GM18526 (cell line): ENCODE results near the gene INAFM2.

ENCODE experiments used
- POLR2A ChIP-seq: IDR thresholded peaks from 3 replicates; pipeline ENCODE4 v1.6.1; 2011; ENCODE audit not compliant: insufficient read length; ENCODE audit errors: extremely low read depth

The INAFM2 gene

DNA sequence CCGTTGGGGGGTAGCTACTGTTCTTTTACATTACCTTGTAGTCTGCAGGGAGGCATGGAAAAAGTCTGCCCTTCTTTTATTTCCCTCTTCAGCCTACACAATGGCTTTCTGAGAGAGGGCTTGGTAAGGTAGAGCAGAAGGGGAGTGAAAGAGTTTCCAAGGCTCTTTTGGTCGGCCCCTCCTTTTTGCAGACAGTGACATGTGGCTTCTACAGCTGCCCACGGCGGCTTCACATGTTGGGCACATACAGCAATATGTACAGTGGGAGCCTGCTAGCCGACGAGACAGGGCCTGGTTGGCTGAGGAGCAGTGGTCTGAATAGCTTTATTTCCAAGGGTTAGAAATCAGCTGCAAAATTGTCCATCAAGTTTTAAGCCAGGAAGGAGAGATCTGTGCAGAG, 4.0 kb downstream of the INAFM2 start:
- no peak for TF ChIP-seq POLR2A

- no peak for TF ChIP-seq POLR2A
Measured at GRCh38 chr15:40328176-40328575, 4.7 kb downstream of the INAFM2 start.

DNA sequence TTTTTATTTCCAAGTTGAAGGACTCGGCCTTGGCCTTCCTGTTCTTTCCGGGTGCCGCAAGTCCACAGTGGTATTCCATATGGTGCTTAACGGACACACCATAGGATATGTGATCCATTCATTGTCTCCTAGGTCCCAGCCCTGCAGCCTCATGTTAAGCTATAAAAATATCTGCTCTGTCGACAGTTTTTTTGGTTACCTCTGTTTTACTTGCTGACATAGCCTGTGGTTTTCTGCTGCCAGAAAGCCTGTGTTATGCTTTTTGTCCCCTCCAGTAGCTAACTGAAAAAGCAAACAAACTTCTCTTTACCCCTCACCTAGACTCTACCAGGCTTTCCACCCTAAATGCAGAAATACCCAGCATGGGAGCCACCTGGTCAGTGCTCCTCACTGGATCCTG, 5.3 kb downstream of the INAFM2 start:
- TF ChIP-seq POLR2A: no peak

DNA sequence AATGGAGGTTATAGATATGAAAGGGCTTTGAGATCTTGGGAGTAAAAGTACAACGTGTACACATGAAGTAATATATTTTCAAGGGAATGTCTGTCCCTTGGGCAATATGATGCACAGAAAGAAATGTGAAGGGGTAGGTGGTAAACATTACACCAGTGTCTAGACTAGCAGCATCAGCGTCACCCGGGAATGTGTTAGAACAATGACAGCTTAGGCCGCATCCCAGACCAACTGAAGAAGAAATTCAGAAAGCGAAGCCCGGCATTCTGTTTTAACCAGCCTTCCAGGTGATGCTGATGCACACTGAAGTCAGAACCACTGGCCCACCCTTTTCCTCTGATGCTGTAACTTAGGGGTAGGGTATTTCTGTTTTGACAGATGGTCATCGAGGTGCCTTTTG, 6.3 kb downstream of the INAFM2 start:
- TF ChIP-seq POLR2A: no peak

GRCh38 chr15:40330368-40330836, 6.9 kb downstream of the INAFM2 start:
- no peak for TF ChIP-seq POLR2A

GRCh38 chr15:40331026-40331425, 7.5 kb downstream of the INAFM2 start:
- TF ChIP-seq POLR2A: no peak

DNA sequence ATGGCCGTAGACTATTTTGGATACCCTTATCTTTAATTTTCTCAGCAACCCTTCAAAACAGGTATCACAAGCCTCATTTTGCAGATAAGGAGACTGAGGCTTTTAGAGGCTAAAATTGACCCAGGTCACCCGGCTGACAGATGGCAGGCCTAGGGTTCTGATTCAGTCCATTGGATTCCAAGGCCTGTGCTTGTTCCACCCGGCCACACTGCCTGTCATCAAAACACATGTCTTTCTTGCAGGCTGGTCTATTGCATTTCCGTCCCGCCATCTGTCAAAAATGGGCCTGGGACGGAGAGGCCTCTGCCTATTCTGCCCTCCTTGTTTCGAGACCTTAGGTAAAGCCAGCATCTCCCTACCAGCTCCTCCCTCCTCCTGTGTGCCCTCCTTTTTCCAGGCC, 8.1 kb downstream of the INAFM2 start:
- TF ChIP-seq POLR2A: no peak

DNA sequence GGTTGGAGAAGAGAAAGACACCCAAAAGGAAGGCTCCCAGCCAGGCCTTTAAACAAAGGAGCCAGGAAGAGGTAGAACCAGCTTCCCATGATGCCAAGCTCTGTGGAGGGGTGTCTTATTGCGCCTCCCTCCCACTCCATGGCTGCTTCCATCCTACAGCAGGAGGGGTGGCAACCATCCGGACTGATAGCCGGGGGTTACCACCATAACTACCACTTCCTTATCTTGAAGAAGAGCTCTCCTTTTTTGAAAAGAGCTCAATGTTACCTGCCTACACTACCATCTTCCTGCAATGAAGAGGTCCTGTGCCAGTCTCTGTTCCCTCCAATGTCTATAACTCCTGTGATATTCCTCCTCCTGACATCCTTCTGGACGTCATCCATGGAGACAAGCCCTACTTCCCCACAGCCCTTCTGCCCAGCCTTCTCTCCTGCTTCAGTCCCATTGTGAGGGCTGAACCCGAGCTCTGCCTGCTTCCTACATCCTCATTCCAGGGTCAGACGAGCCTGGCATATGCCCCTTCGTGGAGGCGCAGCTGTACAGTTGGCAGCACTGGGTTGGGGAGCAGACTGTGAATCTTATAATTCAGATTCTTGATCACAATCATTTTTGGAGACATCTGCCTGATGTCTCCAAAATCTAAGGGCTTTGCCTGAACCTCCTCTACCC, 8.8 kb downstream of the INAFM2 start:
- no peak for TF ChIP-seq POLR2A

DNA sequence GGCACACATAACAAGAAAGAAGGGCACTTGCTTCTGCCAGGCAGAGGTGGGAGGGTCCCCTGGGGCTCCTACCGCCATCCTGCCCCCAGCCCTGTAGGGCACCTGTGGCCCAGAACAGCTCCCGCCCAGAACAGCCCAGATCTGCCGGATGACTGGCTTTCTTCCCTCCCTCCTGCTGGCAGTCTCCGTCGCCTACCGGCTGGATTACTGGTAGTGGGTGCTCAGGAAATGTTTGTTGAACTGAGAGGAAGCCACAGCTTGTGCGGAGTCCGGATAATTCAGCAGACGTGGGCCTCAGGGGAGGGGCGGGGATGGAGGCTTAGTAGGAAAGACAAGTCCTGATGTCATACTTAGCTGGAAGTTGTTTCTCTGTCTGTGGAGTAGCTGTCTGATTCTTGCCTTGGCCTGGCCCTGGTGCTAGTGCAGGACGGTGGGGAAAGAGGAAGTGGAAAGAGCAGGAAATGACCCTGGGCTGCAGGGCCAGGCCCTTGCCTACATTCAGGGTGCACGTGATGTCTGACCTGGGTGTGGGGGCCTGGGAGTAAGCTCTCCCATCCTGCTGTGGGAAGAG, 10.5 kb downstream of the INAFM2 start:
- no peak for TF ChIP-seq POLR2A

DNA sequence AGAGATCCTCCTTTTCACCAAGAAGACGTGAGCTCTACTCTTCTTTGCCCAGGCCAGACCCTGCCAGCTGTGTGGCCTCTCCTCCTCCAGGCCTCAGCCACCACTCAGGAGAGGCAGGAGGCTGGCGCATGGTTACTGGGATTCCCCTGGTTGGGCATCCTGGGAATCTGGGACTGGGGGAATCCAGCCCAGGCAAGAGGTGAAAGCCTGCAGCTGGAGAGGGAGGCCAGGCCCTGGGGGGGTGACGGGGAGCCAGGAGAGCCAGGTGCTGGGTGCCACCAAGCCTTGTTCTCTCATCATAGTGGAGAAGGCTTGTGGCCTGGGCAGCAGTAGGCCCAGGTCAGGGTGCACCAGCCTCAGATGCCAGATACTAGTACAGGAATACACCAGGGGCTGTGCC, 11.0 kb downstream of the INAFM2 start:
- no peak for TF ChIP-seq POLR2A

DNA sequence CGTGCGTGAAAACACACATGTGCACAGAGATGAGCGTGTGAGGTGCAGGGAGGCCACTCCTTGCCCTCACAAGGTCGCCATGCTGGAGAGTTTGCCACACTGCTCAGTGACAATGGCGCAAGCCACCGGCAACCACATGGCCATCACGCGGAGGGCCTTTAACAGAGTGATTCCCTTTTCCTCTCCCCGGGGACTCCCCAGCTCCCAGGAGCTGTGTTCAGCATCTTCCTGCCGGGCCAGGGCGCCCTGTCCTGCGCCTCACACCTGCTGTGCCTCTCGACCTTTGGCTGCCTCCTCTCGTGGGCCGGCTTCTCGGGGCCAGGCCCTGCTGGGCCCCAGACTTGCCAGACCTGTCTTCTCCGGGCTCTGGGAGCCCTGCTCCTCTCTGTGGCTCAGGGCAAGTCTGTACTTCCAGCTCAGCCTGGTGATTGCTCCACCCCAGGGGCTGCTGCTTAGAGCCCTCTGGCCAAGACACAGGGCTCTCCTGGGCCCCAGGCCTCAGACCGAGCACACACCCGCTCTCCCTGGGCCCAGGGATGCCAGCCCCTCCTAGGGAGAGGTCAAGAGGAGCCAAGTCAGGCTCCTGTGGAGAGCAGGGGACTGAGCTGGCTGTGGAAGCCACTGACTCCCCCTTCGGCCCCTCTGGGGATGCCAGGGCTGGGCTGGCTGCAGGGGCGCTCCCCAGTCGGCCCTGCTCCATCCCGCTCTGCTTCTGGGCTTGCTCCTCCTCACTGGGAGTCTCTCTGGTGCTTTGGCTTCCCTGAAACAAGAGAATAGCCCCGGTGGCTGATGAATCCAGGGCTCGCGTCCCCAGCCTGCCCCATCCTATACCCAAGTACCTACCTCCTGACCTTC, 11.7 kb downstream of the INAFM2 start:
- TF ChIP-seq POLR2A: no peak

DNA sequence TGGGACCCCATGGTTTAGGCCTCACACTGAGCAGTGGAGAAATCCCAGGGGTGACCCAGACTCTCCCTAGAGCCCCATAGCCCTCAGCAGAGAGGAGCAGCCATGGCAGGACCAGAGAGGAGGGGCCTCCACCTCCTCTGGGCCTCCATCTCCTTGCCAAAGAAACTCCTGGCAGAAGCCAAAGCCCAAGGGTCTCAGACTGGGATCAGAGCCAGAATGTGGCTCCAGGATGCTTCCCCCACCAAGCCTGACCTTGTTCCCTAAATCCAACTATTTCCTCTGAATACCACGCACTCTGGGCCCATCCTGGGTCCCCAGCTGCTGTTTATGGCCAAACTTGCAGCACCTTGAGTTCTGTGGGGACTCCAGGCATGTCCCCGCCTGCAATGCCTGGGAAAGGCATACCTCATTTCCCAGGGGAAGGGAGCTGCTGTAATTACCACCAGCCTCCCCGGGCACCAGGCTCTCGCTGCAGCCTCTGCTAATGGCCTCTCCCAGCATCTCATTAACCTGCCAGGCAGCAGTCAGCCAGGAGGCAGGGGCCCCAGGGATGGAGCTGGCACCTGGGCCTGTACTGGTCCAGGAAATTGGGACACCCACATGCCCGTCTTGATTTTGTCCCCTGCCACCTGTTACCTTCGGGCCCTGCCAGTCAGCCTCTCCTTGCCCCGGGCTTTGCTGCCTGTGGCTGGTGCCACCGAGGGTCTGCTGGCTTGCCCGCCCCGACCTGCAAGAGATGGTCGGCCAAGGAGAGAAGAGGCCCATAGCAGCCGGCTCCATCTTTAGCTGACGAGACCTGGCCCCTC, 12.6 kb downstream of the INAFM2 start:
- TF ChIP-seq POLR2A: no peak

DNA sequence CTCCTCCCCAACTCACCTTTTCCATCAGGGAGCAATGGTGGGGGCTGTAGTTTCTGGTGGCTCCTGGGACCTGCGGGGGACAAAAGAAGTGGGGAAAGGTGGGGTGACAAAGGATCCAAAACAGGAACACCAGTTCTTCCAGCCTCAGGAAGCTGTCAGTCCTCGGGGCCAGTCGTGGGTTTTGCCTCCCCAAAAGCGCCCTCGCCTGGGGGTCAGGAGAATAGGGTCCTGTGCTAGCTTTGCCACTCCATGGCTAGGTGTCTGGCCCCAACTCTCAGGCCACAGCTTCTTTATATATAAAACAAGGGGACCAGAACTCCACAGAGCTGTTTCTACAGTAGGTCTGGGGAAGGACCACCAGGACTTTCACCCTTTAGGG, 13.2 kb downstream of the INAFM2 start:
- no peak for TF ChIP-seq POLR2A

- no peak for TF ChIP-seq POLR2A
Measured at GRCh38 chr15:40337597-40337996, 14.1 kb downstream of the INAFM2 start.

DNA sequence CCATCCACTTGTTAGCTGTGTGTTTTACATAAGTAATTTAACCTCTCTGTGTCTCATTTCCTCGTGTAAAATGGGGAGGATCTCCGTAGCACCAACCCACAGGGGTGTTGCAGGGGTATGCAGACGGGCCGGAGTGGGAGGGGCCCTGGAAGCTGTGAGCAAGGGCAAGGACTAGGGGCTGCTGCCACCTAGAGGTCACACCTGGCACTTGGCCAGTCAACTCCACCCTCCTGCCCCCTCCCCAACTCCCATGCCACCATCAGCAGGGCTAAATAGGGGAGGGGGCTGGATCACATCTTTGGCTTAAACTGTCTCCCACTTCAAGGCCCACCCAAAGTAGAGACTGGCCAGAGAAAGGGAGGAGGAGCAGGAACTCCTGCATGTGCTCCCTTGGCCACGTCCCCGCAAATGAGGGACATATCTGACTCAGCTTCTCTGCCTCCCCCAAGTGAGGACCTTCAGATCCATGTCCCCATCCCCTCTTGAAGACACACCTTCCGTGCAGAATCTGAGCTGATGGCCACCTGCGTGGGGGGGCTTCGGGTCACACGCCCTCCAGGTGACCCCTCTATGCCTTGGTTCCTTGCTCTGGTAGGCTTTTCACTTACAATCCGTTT, 14.7 kb downstream of the INAFM2 start:
- no peak for TF ChIP-seq POLR2A
